NCI-H524 treated with DMSO at 0.1 percent for 48 hours (cell line): ENCODE results near the gene PRRC1.

Experiments used
- DNase-seq: peaks from one replicate; lab custom pipeline; 2025; lab: John Stamatoyannopoulos, UW

Gene PRRC1

DNA sequence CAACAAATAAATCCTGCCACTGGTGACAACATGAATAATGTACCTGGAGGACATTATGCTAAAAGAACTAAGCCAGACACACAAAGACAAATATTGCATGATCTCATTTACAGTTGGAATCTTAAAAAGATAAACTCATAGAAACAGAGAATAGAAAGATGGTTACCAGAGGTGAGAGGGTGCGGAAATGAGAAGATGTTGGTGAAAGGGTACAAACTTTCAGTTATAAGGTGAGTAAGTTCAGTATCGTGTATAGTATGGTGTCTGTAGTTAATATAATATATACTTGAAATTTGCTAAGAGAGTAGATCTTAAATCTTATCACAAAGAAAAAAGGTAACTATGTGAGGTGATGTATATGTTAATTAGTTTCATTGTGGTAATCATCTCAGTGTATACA, 63.3 kb downstream of the PRRC1 start:
- no peak for DNase-seq

GRCh38 chr5:127581450-127581849, 64.0 kb downstream of the PRRC1 start:
- DNase-seq: no peak

- DNase-seq: no peak
Observed at GRCh38 chr5:127582773-127583370, 65.4 kb downstream of the PRRC1 start.

DNA sequence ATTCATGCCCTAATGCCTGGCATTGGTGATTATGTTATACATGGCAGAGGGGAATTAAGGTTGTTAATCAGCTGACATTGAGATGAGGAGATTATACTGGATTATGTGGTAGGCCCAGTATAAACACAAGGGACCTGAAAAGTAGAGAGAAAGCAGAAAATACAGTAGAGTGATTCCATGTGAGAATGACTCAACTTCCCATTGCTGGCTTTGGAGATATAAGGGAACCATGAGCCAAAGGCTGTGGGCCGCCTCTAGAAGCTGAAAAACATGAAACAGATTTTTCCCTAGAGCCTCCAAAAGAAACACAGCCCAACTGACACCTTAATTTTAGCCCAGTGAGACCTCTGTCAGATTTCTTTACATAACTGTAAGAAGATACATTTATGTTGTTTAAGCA, 66.4 kb downstream of the PRRC1 start:
- DNase-seq: no peak

GRCh38 chr5:127585661-127586060, 68.2 kb downstream of the PRRC1 start:
- DNase-seq: no peak

- DNase-seq: no peak
Observed at GRCh38 chr5:127586066-127586770, 68.8 kb downstream of the PRRC1 start.

DNA sequence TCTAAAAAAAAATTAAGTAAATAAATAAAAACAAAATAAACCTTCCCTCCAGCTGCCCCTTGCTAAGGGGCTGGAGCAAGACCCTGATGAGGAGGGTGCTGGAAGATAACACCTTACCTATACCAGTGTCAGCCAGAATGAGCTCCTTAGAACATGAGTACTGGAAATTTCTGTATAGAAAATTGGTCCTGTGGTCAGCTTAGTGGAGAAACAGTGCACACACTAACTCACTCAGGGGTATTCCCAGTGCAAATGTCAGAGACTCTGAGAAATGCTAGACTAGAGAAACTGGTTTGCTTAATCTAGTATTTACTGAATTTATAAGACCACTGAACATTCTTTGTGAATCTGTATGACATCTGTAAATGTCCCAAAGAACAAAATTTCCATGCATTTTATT, 69.4 kb downstream of the PRRC1 start:
- no peak for DNase-seq

GRCh38 chr5:127587246-127587917, 69.9 kb downstream of the PRRC1 start:
- no peak for DNase-seq

- no peak for DNase-seq
Observed at GRCh38 chr5:127588368-127588767, 70.9 kb downstream of the PRRC1 start.

GRCh38 chr5:127589309-127590030, 72.0 kb downstream of the PRRC1 start:
- DNase-seq: no peak

DNA sequence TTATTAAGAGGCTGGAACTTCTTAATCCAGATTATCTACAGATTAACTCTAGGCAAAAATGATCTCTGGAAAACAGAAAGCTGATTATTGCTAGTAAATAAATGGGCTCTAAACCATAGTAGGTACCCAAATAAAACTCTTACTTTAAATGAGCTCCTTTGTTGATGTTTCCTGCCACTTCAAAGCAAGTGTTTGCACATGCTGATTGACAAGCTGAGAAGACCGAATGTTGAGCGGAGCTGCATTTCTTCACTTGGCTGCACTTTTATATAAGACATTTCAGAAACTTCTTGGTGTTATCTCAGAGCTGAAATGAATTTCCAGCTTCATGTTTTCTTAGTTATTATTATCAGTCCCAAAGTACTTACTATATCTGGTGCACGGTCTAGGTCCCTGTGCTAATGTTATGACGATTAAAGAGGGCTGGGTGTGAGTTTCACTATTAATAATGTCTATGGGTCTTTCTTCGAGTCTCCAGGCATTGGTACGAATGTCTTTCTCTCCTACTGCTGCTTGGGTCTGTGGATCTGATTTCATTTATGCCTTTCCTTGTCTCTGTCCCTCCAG, 72.8 kb downstream of the PRRC1 start:
- DNase-seq: no peak

DNA sequence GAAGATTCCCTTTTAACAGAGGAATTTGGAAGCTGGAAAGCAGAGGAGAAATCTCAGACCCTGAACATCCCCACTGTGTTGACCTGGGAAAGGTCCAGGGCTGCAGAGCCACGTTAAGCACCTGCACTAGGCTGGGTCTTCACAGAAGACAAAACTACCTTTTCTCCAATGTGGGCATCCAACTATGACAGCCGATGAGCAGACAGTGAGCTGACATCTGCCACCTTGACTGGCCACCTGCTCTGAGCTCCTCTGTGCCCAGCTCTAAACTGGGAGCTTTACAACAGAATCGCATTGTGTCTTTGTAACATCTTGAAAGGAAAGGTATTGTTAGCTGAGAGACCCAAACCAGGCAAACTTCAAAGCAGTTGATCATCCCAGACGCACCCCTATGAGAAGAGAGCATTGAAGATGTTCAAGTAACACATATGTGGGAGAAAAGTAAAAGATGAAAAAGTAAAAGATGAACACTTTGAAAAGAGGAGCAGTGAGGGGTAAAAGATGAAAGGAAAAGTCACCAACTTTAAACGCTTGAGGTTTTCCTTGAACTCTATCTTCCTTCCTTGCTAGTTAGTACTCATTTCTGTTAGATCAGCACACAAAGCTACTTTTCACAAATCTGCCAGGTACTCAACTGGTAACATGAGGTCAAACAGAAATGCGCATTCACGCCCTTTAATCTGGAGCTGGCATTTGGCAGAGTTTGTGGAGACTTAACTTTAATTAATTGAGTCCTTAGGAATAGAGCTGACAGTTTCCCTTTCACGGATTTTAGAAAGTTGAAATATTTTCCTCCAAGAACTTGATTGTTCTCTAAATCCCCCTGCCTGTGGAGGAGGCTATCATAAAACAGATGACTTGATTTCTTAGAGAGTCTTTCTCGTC, 78.3 kb downstream of the PRRC1 start:
- peak; percentile 31 for DNase-seq

- peak; percentile 43 for DNase-seq
Observed at GRCh38 chr5:127596501-127596900, 79.1 kb downstream of the PRRC1 start.

GRCh38 chr5:127599320-127599719, 81.9 kb downstream of the PRRC1 start:
- DNase-seq: no peak

GRCh38 chr5:127599847-127600246, 82.4 kb downstream of the PRRC1 start:
- DNase-seq: no peak

DNA sequence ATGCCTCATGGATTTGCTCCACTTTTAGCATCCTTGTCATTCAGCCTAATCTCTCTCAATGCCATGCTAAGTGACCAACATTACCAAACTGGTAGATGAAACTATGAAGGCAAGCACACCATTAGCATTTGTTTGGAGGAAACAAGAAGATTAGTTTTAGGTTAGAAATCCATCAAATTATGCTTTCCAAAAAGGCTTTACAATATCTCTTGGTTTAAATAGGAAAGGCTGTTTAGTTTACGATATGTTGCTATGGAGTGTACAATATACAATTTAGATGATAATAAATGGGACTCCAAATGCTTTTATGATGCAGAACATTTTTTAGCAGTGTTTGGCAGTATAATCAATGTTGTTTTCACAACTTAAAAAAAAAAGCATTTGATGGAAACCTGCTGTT, 83.7 kb downstream of the PRRC1 start:
- DNase-seq: no peak

DNA sequence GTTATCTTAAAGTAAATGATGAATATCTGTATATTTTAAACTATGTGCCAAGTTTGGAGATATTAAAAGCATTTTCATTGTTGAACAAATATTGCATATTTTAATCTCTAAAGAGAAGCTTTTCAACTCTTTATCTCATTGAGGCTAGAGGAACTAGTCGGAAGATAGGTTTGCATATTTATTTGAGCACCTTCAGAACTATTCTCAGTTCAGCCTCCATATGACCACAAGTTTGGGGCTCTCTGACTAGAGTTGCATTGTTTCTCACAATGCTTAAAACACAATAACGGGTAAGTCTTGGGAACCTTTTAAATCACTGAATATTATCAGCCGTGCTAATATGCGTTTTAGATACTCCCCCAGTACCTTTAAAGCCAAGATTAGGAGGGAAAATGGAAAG, 84.2 kb downstream of the PRRC1 start:
- DNase-seq: no peak

DNA sequence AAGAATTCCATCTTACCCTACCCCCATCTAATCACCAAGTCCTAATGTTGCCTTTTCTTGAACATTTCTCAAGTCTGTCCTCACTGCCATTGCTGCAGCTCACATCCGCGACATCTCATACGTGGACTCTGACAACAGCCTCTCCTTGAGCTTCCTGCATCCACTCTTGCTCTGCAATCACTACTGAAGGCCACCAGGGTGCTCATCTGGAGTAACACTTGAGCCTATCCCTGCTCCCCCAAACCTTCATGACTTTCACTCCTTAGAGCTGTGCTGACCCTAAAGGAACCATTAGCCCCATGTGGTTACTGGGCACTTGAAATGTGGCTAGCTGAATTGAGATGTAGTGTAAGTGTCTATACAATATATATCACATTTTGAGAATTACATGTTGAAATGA, 85.0 kb downstream of the PRRC1 start:
- no peak for DNase-seq

DNA sequence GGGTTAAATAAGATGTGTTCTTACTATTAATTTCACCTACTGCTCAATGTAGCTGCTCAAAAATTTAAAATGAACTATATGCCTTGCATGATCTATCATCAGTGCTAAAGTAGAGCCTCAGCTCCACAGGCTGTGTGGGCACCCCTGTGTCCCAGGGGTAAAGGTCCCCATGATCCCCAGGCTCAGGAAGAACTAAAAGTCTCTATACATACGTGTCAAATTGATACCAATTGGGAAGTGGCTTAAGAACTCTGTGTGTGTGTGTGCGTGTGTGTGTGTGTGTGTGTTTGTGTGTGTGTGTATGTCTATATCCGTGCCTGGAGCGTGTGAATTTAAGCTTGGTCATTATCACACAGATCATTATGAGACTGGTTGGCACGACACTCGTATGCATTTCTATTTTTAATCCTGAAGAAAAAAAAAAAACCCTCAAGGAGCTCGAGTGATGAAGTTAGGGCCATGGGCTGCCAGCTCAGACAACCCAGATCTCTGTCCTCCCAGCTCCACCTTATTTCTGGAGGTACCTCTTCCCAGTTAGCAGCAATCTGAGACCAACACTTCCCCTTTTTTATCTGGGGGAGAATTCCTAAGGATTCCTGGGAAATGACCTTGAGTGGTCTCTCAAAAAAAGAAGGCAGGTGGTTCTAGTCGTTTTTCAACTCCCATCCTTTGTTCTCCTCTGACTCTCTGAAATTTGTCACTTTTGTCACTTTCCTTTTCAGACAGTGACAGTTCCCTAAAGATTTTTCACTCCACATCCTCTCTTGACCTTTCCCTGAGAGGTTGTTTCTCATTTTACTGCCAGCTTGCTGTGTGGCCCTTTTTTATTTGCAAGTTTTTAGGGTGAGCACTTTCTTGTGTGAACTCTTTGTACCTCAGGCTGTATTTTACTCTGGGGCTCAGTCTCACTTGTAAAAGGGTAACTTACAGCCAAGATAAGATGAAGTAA, 85.7 kb downstream of the PRRC1 start:
- DNase-seq: no peak
